GM23338 (cell line): ENCODE measurements around the gene REEP1. TPM values are rescaled to one million over a fixed set of nuclear protein-coding genes. Genes with fewer than 3 reads are reported as not detected.

Source experiments
- ATAC-seq: fragments of 200-7000 bp; cut with Tn5 transposase; 3 replicates; pipeline ENCODE4 v1.9.1; 2020
- DNase-seq: peaks from one replicate; pipeline ENCODE4 v3.0.0-alpha.2; 2015; ENCODE audit warnings: low spot score
- H2AFZ ChIP-seq: fragments of 200-600 bp; sonication (generic); 2 replicates; pipeline ENCODE4 v1.8.0; 2016; ENCODE audit warnings: antibody characterized with exemption, mild to moderate bottlenecking, moderate library complexity
- H3F3A ChIP-seq: fragments of 200-600 bp; sonication (generic); replicated peaks from 2 replicates; pipeline ENCODE4 v1.8.0; 2017; ENCODE audit warnings: antibody characterized with exemption, mixed run types, low read depth
- H3K27ac ChIP-seq: fragments of 200-600 bp; sonication (generic); 2 replicates; pipeline ENCODE4 v1.6.1; 2016; ENCODE audit warnings: low read depth
- H3K27me3 ChIP-seq: fragments of 200-600 bp; sonication (generic); 2 replicates; pipeline ENCODE4 v1.8.0; 2016; ENCODE audit warnings: mild to moderate bottlenecking, mixed run types, moderate library complexity; ENCODE audit not compliant: insufficient read depth
- H3K36me3 ChIP-seq: fragments of 200-600 bp; sonication (generic); 2 replicates; pipeline ENCODE4 v1.8.0; 2016; ENCODE audit warnings: mild to moderate bottlenecking; ENCODE audit not compliant: insufficient read depth
- H3K4me1 ChIP-seq: fragments of 200-600 bp; sonication (generic); 2 replicates; pipeline ENCODE4 v1.8.0; 2016; ENCODE audit warnings: mild to moderate bottlenecking, moderate library complexity; ENCODE audit not compliant: insufficient read depth
- H3K4me2 ChIP-seq: fragments of 200-600 bp; sonication (generic); 2 replicates; pipeline ENCODE4 v1.7.1; 2017; ENCODE audit warnings: mixed run types
- H3K4me3 ChIP-seq: fragments of 200-600 bp; sonication (generic); 2 replicates; pipeline ENCODE4 v1.6.1; 2016; ENCODE audit warnings: mixed run types
- H3K79me2 ChIP-seq: fragments of 200-600 bp; sonication (generic); replicated peaks from 2 replicates; pipeline ENCODE4 v1.8.0; 2017; ENCODE audit warnings: mild to moderate bottlenecking; ENCODE audit not compliant: insufficient read depth
- H3K9me2 ChIP-seq: fragments of 200-600 bp; sonication (generic); 2 replicates; pipeline ENCODE4 v1.8.0; 2017; ENCODE audit not compliant: insufficient read depth
- H4K20me1 ChIP-seq: fragments of 200-600 bp; sonication (generic); replicated peaks from 2 replicates; pipeline ENCODE4 v1.8.0; 2017; ENCODE audit warnings: mild to moderate bottlenecking; ENCODE audit not compliant: insufficient read depth
- H3K27ac Mint-ChIP-seq: 2 replicates; pipeline ENCODE4 v1.8.0; 2020; ENCODE audit warnings: inconsistent platforms, mild to moderate bottlenecking, moderate library complexity, mixed read lengths
- H3K27me3 Mint-ChIP-seq: 3 replicates; pipeline ENCODE4 v1.8.0; 2022; ENCODE audit warnings: low read depth, mild to moderate bottlenecking, moderate library complexity, mixed read lengths, inconsistent platforms; ENCODE audit not compliant: insufficient read depth, poor library complexity
- H3K36me3 Mint-ChIP-seq: 3 replicates; pipeline ENCODE4 v1.8.0; 2021; ENCODE audit warnings: low read depth, mild to moderate bottlenecking, inconsistent platforms, moderate library complexity, mixed read lengths
- H3K4me1 Mint-ChIP-seq: 3 replicates; pipeline ENCODE4 v1.8.0; 2020; ENCODE audit warnings: mild to moderate bottlenecking, inconsistent platforms, mixed read lengths
- H3K4me3 Mint-ChIP-seq: 3 replicates; pipeline ENCODE4 v1.8.0; 2021; ENCODE audit warnings: moderate library complexity, mild to moderate bottlenecking, inconsistent platforms, mixed read lengths
- H3K9me3 Mint-ChIP-seq: 3 replicates; pipeline ENCODE4 v1.8.0; 2020; ENCODE audit warnings: moderate library complexity, mild to moderate bottlenecking, inconsistent platforms, mixed read lengths
- EZH2 ChIP-seq: fragments of 200-600 bp; sonication (generic); IDR thresholded peaks from one replicate; pipeline ENCODE4 v1.8.0; 2017; ENCODE audit warnings: antibody characterized with exemption, mild to moderate bottlenecking, low read depth; ENCODE audit not compliant: unreplicated experiment
- EZH2phosphoT487 ChIP-seq: fragments of 200-600 bp; sonication (generic); IDR thresholded peaks from one replicate; pipeline ENCODE4 v1.8.1; 2018; ENCODE audit warnings: antibody characterized with exemption; ENCODE audit not compliant: unreplicated experiment
- JUNB ChIP-seq: IDR thresholded peaks from one replicate; pipeline ENCODE4 v1.6.1; 2016; ENCODE audit warnings: antibody characterized with exemption; ENCODE audit not compliant: unreplicated experiment
- NANOG ChIP-seq: IDR thresholded peaks from 2 replicates; pipeline ENCODE4 v1.6.1; 2016; ENCODE audit warnings: antibody characterized with exemption, borderline replicate concordance
- POLR2AphosphoS5 ChIP-seq: IDR thresholded peaks from 2 replicates; pipeline ENCODE4 v1.6.1; 2016; ENCODE audit warnings: antibody characterized with exemption, low read depth
- STAT1 ChIP-seq: IDR thresholded peaks from one replicate; pipeline ENCODE4 v1.6.1; 2016; ENCODE audit warnings: antibody characterized with exemption; ENCODE audit not compliant: unreplicated experiment
- ZNF114 ChIP-seq: fragments of 250-450 bp; sonication (Bioruptor Pico); IDR thresholded peaks from 2 replicates; pipeline ENCODE4 v1.5.0; 2020; ENCODE audit warnings: mild to moderate bottlenecking, moderate library complexity
- ZNF331 ChIP-seq: fragments of 250-450 bp; sonication (Bioruptor Pico); IDR thresholded peaks from 2 replicates; pipeline ENCODE4 v1.5.0; 2020; ENCODE audit warnings: low read depth, mild to moderate bottlenecking, moderate library complexity
- polyA plus RNA-seq: library from polyadenylated mRNA; unstranded; fragments of >200 nt; fragmentation: Nextera tagmentation; extraction: Ambion mirVana; gene quantifications from 2 replicates; pipeline ENCODE4 v1.2.1, GENCODE V29; 2016
- total RNA-seq: library from RNA; depleted of rRNA; stranded (reverse); fragments of >200 nt; shearing (Covaris generic); gene quantifications from 2 replicates; pipeline ENCODE4 v1.2.3, GENCODE V29; 2014
- TF ChIP-seq, protein P1 (sequence below): fragments of 250-450 bp; sonication (Bioruptor Pico); IDR thresholded peaks from 2 replicates; pipeline ENCODE4 v1.5.0; 2020; ENCODE audit warnings: mild to moderate bottlenecking, moderate library complexity
- TF ChIP-seq, protein P2 (sequence below), 2 experiments: fragments of 200-600 bp in 1 of 2; sonication (generic) in 1 of 2; conservative IDR thresholded peaks; 2 replicates each; pipeline versions ENCODE4 v1.5.1 to v1.6.1; 2016 to 2017; ENCODE audit warnings: antibody characterized with exemption in 2 of 2, low read depth in 2 of 2, mild to moderate bottlenecking in 2 of 2, moderate library complexity in 1 of 2
- TF ChIP-seq, protein P3 (sequence below): IDR thresholded peaks from one replicate; pipeline ENCODE4 v1.6.1; 2018; ENCODE audit warnings: antibody characterized with exemption; ENCODE audit not compliant: unreplicated experiment
- TF ChIP-seq, protein P4 (sequence below): IDR thresholded peaks from 2 replicates; pipeline ENCODE4 v1.6.1; 2016; ENCODE audit warnings: antibody characterized with exemption

The REEP1 gene
- total and polyA plus RNA-seq, 2 experiments from 2014 or later = 1.6 to 1.8 TPM

DNA sequence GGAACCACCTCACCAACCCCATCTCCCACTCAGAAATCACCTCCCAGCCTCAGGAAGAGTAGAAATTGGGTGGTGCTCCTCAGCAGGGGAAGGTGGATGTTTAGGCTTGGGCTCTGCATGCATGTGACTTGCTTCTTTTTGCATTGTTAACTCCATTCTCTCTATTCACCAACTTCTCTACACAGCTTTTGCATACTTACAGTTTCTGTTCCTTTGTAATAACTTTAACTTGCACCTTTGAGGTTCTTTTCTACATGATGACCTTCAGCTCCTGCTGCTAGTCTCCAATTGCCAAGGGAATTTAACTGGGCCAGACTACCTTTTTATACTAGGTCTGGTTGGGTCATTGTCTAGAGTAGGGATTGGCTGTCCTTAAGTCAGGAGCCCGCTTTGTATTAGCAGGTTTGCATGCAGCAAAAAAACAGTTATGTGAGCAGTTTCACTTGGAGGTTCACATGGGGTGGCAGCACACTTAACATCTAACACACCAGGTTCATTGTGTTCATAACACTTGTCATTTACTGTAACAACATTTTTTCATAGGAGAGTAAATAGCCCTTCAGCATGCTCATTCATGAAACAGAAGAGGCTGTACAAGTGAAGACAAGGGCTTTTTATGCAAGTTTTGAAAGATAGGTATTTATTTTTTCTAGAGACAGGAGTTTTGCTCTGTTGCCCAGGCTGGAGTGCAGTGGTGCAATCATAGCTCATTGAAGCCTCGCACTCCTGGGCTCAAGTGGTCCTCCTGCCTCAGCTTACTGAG lies 126.2 kb downstream of the REEP1 start (continued):
- TF ChIP-seq, protein P1, sequence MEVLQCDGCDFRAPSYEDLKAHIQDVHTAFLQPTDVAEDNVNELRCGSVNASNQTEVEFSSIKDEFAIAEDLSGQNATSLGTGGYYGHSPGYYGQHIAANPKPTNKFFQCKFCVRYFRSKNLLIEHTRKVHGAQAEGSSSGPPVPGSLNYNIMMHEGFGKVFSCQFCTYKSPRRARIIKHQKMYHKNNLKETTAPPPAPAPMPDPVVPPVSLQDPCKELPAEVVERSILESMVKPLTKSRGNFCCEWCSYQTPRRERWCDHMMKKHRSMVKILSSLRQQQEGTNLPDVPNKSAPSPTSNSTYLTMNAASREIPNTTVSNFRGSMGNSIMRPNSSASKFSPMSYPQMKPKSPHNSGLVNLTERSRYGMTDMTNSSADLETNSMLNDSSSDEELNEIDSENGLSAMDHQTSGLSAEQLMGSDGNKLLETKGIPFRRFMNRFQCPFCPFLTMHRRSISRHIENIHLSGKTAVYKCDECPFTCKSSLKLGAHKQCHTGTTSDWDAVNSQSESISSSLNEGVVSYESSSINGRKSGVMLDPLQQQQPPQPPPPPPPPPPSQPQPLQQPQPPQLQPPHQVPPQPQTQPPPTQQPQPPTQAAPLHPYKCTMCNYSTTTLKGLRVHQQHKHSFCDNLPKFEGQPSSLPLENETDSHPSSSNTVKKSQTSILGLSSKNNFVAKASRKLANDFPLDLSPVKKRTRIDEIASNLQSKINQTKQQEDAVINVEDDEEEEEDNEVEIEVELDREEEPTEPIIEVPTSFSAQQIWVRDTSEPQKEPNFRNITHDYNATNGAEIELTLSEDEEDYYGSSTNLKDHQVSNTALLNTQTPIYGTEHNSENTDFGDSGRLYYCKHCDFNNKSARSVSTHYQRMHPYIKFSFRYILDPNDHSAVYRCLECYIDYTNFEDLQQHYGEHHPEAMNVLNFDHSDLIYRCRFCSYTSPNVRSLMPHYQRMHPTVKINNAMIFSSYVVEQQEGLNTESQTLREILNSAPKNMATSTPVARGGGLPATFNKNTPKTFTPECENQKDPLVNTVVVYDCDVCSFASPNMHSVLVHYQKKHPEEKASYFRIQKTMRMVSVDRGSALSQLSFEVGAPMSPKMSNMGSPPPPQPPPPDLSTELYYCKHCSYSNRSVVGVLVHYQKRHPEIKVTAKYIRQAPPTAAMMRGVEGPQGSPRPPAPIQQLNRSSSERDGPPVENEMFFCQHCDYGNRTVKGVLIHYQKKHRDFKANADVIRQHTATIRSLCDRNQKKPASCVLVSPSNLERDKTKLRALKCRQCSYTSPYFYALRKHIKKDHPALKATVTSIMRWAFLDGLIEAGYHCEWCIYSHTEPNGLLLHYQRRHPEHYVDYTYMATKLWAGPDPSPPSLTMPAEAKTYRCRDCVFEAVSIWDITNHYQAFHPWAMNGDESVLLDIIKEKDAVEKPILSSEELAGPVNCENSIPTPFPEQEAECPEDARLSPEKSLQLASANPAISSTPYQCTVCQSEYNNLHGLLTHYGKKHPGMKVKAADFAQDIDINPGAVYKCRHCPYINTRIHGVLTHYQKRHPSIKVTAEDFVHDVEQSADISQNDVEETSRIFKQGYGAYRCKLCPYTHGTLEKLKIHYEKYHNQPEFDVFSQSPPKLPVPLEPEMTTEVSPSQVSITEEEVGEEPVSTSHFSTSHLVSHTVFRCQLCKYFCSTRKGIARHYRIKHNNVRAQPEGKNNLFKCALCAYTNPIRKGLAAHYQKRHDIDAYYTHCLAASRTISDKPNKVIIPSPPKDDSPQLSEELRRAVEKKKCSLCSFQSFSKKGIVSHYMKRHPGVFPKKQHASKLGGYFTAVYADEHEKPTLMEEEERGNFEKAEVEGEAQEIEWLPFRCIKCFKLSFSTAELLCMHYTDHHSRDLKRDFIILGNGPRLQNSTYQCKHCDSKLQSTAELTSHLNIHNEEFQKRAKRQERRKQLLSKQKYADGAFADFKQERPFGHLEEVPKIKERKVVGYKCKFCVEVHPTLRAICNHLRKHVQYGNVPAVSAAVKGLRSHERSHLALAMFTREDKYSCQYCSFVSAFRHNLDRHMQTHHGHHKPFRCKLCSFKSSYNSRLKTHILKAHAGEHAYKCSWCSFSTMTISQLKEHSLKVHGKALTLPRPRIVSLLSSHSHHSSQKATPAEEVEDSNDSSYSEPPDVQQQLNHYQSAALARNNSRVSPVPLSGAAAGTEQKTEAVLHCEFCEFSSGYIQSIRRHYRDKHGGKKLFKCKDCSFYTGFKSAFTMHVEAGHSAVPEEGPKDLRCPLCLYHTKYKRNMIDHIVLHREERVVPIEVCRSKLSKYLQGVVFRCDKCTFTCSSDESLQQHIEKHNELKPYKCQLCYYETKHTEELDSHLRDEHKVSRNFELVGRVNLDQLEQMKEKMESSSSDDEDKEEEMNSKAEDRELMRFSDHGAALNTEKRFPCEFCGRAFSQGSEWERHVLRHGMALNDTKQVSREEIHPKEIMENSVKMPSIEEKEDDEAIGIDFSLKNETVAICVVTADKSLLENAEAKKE (CRISPR knock-in tag) = no peak
- TF ChIP-seq ZNF331 (CRISPR knock-in tag) = no peak
- no peak for TF ChIP-seq EZH2phosphoT487
- no peak for TF ChIP-seq JUNB
- TF ChIP-seq, protein P2, sequence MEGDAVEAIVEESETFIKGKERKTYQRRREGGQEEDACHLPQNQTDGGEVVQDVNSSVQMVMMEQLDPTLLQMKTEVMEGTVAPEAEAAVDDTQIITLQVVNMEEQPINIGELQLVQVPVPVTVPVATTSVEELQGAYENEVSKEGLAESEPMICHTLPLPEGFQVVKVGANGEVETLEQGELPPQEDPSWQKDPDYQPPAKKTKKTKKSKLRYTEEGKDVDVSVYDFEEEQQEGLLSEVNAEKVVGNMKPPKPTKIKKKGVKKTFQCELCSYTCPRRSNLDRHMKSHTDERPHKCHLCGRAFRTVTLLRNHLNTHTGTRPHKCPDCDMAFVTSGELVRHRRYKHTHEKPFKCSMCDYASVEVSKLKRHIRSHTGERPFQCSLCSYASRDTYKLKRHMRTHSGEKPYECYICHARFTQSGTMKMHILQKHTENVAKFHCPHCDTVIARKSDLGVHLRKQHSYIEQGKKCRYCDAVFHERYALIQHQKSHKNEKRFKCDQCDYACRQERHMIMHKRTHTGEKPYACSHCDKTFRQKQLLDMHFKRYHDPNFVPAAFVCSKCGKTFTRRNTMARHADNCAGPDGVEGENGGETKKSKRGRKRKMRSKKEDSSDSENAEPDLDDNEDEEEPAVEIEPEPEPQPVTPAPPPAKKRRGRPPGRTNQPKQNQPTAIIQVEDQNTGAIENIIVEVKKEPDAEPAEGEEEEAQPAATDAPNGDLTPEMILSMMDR (conservative IDR thresholded peaks at IDR 0.05; ENCODE audit: low read depth in 2 of 2) = no peak
- no peak for TF ChIP-seq STAT1
- no peak for TF ChIP-seq POLR2AphosphoS5

DNA sequence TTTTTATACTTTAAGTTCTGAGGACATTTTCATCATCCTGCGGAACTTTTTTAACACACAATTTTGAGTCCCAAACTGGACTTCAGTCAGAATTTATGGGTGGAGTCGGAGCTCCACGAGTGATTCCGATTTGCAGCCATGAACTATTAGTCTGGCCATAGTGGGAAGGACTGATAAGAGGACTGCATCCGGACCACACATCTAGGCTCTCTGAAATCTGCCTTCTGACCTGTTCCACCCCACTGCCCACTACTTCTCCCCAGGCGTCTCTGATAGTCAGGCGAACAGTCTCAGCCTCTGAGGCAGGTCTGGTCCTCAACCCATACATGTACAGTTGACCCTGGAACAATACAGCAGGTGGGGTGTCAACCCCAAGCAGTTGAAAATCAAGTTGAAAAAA lies 133.0 kb downstream of the REEP1 start:
- no peak for DNase-seq
- H3K36me3 ChIP-seq = peaks cover 13% of the 10 kb centered on the region
- peaks cover 27% of the 10 kb centered on the region for H3K36me3 Mint-ChIP-seq
- no peak for TF ChIP-seq STAT1
- TF ChIP-seq ZNF114 (CRISPR knock-in tag) = no peak
- no peak for TF ChIP-seq EZH2
- no peak for TF ChIP-seq ZNF331 (CRISPR knock-in tag)
- no peak for TF ChIP-seq POLR2AphosphoS5
- TF ChIP-seq NANOG = no peak
- TF ChIP-seq, protein P3, sequence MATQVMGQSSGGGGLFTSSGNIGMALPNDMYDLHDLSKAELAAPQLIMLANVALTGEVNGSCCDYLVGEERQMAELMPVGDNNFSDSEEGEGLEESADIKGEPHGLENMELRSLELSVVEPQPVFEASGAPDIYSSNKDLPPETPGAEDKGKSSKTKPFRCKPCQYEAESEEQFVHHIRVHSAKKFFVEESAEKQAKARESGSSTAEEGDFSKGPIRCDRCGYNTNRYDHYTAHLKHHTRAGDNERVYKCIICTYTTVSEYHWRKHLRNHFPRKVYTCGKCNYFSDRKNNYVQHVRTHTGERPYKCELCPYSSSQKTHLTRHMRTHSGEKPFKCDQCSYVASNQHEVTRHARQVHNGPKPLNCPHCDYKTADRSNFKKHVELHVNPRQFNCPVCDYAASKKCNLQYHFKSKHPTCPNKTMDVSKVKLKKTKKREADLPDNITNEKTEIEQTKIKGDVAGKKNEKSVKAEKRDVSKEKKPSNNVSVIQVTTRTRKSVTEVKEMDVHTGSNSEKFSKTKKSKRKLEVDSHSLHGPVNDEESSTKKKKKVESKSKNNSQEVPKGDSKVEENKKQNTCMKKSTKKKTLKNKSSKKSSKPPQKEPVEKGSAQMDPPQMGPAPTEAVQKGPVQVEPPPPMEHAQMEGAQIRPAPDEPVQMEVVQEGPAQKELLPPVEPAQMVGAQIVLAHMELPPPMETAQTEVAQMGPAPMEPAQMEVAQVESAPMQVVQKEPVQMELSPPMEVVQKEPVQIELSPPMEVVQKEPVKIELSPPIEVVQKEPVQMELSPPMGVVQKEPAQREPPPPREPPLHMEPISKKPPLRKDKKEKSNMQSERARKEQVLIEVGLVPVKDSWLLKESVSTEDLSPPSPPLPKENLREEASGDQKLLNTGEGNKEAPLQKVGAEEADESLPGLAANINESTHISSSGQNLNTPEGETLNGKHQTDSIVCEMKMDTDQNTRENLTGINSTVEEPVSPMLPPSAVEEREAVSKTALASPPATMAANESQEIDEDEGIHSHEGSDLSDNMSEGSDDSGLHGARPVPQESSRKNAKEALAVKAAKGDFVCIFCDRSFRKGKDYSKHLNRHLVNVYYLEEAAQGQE = no peak
- TF ChIP-seq, protein P4, sequence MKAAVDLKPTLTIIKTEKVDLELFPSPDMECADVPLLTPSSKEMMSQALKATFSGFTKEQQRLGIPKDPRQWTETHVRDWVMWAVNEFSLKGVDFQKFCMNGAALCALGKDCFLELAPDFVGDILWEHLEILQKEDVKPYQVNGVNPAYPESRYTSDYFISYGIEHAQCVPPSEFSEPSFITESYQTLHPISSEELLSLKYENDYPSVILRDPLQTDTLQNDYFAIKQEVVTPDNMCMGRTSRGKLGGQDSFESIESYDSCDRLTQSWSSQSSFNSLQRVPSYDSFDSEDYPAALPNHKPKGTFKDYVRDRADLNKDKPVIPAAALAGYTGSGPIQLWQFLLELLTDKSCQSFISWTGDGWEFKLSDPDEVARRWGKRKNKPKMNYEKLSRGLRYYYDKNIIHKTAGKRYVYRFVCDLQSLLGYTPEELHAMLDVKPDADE = no peak

More for the DNA sequence above, 133.0 kb downstream of the REEP1 start:
- Histone ChIP-seq H3K4me1 (peaks cover 17% of the 10 kb centered on the region), H3F3A (no peaks in the 10 kb centered on the region), H4K20me1 (peaks cover 8% of the 10 kb centered on the region), H3K79me2 (peaks cover 58% of the 10 kb centered on the region), H3K9me2 (no peaks in the 10 kb centered on the region), H3K27me3 (no peaks in the 10 kb centered on the region), H2AFZ (no peak overlapping the region), H3K4me2 (no peak overlapping the region), H3K4me3 (no peak overlapping the region), H3K27ac (no peak overlapping the region)
- no peak for ATAC-seq
- H3K9me3 Mint-ChIP-seq = peaks cover under 1% of the 10 kb centered on the region; the same call in 1 of the 3 replicates
- H3K4me1 Mint-ChIP-seq = peaks cover 23% of the 10 kb centered on the region
- no peaks in the 10 kb centered on the region for H3K27me3 Mint-ChIP-seq
- no peak overlapping the region for H3K4me3 Mint-ChIP-seq
- no peak overlapping the region for H3K27ac Mint-ChIP-seq
